Kidney epithelial cell (primary cell): Measurements from ENCODE around the gene MYO1B. TPM values are rescaled to one million over a fixed set of nuclear protein-coding genes. Genes with fewer than 3 reads are reported as not detected.

Experiments used
- DNase-seq: peaks from one replicate; pipeline ENCODE4 v3.0.0-alpha.2; 2010; ENCODE audit warnings: low read depth
- H3K27me3 ChIP-seq: 2 replicates; pipeline ENCODE4 v1.6.0; 2011; ENCODE audit warnings: low read length; ENCODE audit not compliant: control insufficient read depth, insufficient read depth
- H3K36me3 ChIP-seq: 2 replicates; pipeline ENCODE4 v1.5.1; 2011; ENCODE audit warnings: low read length; ENCODE audit not compliant: control insufficient read depth, insufficient read depth
- H3K4me3 ChIP-seq: 2 replicates; pipeline ENCODE4 v1.5.1; 2011; ENCODE audit warnings: low read depth, mild to moderate bottlenecking, control low read depth, low read length
- total RNA-seq: library from RNA; depleted of rRNA; stranded (reverse); fragments of >200 nt; gene quantifications from 2 replicates; pipeline ENCODE4 v1.2.3, GENCODE V29; 2015
- TF ChIP-seq, protein P1 (sequence below): IDR thresholded peaks from 2 replicates; pipeline ENCODE4 v1.5.1; 2011; ENCODE audit warnings: mild to moderate bottlenecking, moderate library complexity, low read length, control low read depth, inconsistent platforms; ENCODE audit not compliant: insufficient read depth, poor library complexity, severe bottlenecking

MYO1B gene
- total RNA-seq, 1 donor from 2014 or later = 62.8 TPM

GRCh38 chr2:191274413-191274815 is 29.2 kb downstream of the MYO1B start:
- no peaks in the 10 kb centered on the region for H3K27me3 ChIP-seq
- no peak for DNase-seq
- TF ChIP-seq, protein P1, sequence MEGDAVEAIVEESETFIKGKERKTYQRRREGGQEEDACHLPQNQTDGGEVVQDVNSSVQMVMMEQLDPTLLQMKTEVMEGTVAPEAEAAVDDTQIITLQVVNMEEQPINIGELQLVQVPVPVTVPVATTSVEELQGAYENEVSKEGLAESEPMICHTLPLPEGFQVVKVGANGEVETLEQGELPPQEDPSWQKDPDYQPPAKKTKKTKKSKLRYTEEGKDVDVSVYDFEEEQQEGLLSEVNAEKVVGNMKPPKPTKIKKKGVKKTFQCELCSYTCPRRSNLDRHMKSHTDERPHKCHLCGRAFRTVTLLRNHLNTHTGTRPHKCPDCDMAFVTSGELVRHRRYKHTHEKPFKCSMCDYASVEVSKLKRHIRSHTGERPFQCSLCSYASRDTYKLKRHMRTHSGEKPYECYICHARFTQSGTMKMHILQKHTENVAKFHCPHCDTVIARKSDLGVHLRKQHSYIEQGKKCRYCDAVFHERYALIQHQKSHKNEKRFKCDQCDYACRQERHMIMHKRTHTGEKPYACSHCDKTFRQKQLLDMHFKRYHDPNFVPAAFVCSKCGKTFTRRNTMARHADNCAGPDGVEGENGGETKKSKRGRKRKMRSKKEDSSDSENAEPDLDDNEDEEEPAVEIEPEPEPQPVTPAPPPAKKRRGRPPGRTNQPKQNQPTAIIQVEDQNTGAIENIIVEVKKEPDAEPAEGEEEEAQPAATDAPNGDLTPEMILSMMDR = no peak
- no peaks in the 10 kb centered on the region for H3K36me3 ChIP-seq
- no peak overlapping the region for H3K4me3 ChIP-seq

- H3K27me3 ChIP-seq = no peaks in the 10 kb centered on the region
- TF ChIP-seq, protein P1 = no peak
- DNase-seq = no peak
- H3K4me3 ChIP-seq = no peak overlapping the region
- peaks cover 2% of the 10 kb centered on the region for H3K36me3 ChIP-seq
Observed at GRCh38 chr2:191276792-191277465, 31.7 kb downstream of the MYO1B start.

- no peak for DNase-seq
- no peak overlapping the region for H3K4me3 ChIP-seq
- H3K27me3 ChIP-seq = no peaks in the 10 kb centered on the region
- TF ChIP-seq, protein P1 = no peak
- H3K36me3 ChIP-seq = peaks cover 2% of the 10 kb centered on the region
Observed at GRCh38 chr2:191280290-191280689, 35.1 kb downstream of the MYO1B start.

DNA sequence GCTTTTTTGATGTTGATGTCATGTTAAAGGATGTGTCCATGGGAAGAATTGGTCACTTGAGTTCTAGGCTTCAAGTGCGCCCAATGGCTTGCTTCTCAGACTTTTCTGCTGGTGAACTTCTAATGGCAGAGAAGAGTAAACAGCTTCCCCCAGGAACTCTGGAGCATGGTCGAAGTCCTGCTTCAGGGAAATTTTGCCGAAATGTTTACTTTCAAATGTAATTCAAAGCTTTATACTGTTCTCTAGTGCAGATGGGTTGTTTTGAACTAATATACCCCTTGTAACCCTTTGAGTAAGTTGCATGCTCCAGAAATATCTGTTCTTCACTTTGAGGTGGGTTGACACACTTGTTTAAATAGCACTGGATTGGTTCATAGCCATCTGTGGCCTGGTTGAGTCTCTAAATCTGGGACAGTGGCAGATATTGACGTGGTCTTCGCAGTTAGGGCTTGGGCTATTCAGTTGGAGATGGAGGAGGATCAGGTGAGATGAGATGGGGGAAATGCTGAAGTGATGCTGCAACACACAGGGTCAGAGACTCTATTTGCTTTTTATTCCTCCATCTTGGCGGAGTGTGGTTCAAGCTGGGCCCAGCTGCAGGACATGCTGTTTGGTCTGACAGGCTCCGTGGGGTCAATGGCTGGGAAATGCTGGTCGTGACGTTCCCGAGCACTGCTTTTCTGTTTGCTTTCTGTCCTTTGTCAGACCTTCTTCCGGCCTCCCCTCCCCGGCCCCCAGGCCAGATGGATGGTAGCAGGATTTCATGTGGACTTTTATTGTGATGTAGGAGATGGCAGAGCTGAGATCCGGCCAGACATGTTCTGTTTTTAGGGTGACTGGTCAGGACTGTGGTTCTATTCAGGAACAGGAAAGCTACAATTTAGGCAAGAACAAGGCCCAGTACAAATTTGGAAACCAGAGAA is 35.9 kb downstream of the MYO1B start:
- Histone ChIP-seq H3K36me3 (peaks cover 2% of the 10 kb centered on the region), H3K4me3 (no peak overlapping the region), H3K27me3 (no peaks in the 10 kb centered on the region)
- TF ChIP-seq, protein P1 = no peak
- no peak for DNase-seq

DNA sequence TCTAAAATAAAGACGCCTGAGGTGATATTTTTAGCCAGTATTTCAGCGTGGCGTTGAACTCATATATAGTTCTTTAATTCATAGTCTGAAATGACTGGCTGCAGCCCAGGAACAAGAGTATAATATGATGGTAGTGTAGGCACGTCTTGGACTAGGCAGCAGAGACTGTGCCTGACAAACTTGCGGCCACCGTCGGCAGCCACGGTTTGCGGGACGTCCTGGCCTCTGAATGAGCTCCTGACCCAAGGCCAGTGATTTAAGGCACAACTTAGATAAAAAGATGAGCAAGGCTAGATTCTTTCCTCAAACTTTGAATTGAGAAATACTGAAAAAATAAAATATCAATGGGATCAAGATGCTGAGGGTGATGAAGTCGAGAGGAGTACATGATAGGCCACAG is 40.0 kb downstream of the MYO1B start:
- Histone ChIP-seq H3K4me3 (no peak overlapping the region), H3K27me3 (no peaks in the 10 kb centered on the region), H3K36me3 (no peaks in the 10 kb centered on the region)
- DNase-seq = no peak
- TF ChIP-seq, protein P1 = no peak
